HepG2 (cell line): Measurements from ENCODE around the gene COL18A1. TPM values are rescaled to one million over a fixed set of nuclear protein-coding genes. Genes with fewer than 3 reads are reported as not detected.

ENCODE experiments used
- AGO2 ChIP-seq: fragments of 200-400 bp; formaldehyde crosslinking; optimal IDR thresholded peaks from 2 replicates; pipeline ENCODE3; 2017; ENCODE audit warnings: mild to moderate bottlenecking, low read depth, low read length, moderate library complexity
- CTCF ChIP-seq: sonication (generic); formaldehyde crosslinking; IDR thresholded peaks from 2 replicates; pipeline ENCODE4 v1.5.0; 2020; ENCODE audit warnings: mild to moderate bottlenecking, missing genetic modification reagents, moderate library complexity
- ELF3 ChIP-seq: IDR thresholded peaks from 2 replicates; pipeline ENCODE4 v1.6.1; 2016; ENCODE audit warnings: missing genetic modification reagents, missing compliant biosample characterization
- HMGXB3 ChIP-seq: sonication (generic); formaldehyde crosslinking; IDR thresholded peaks from 2 replicates; pipeline ENCODE4 v1.4.0; 2020; ENCODE audit warnings: missing genetic modification reagents, borderline replicate concordance
- IRF2 ChIP-seq: IDR thresholded peaks from 2 replicates; pipeline ENCODE4 v1.6.1; 2018; ENCODE audit warnings: missing genetic modification reagents, missing compliant biosample characterization
- KAT8 ChIP-seq: IDR thresholded peaks from 2 replicates; pipeline ENCODE4 v1.6.1; 2016; ENCODE audit warnings: missing genetic modification reagents, missing compliant biosample characterization
- PHB2 ChIP-seq: fragments of 450-650 bp; IDR thresholded peaks from 2 replicates; pipeline ENCODE4 v1.6.1; 2018; ENCODE audit not compliant: partially characterized antibody
- PRDM10 ChIP-seq: sonication (generic); formaldehyde crosslinking; IDR thresholded peaks from 2 replicates; pipeline ENCODE4 v1.4.0; 2020; ENCODE audit warnings: low read depth, missing genetic modification reagents
- RBAK ChIP-seq: sonication (generic); formaldehyde crosslinking; IDR thresholded peaks from 2 replicates; pipeline ENCODE4 v1.5.1; 2020; ENCODE audit warnings: mild to moderate bottlenecking, missing genetic modification reagents
- SIX1 ChIP-seq: sonication (generic); formaldehyde crosslinking; IDR thresholded peaks from 2 replicates; pipeline ENCODE4 v1.4.0; 2020; ENCODE audit warnings: missing genetic modification reagents, borderline replicate concordance
- SRF ChIP-seq: IDR thresholded peaks from 2 replicates; pipeline ENCODE4 v1.6.1; 2011; ENCODE audit warnings: mild to moderate bottlenecking, low read depth, low read length, moderate library complexity
- SYNCRIP ChIP-seq: fragments of 200-400 bp; formaldehyde crosslinking; IDR thresholded peaks from 2 replicates; pipeline ENCODE4 v1.6.1; 2018; ENCODE audit warnings: mild to moderate bottlenecking, low read depth, low read length; ENCODE audit not compliant: insufficient read depth
- TAF1 ChIP-seq: sonication (generic); formaldehyde crosslinking; IDR thresholded peaks from 2 replicates; pipeline ENCODE4 v1.4.0; 2020; ENCODE audit warnings: missing genetic modification reagents
- THAP8 ChIP-seq: sonication (generic); formaldehyde crosslinking; IDR thresholded peaks from 2 replicates; pipeline ENCODE4 v1.5.1; 2020; ENCODE audit warnings: missing genetic modification reagents, mild to moderate bottlenecking, borderline replicate concordance
- TSC22D2 ChIP-seq: sonication (generic); formaldehyde crosslinking; IDR thresholded peaks from 2 replicates; pipeline ENCODE4 v1.5.1; 2020; ENCODE audit warnings: missing genetic modification reagents, mild to moderate bottlenecking, borderline replicate concordance
- ZFAT ChIP-seq: sonication (generic); formaldehyde crosslinking; conservative IDR thresholded peaks from 2 replicates; pipeline ENCODE4 v1.8.1; 2023; ENCODE audit warnings: missing genetic modification reagents, inconsistent platforms
- ZNF224 ChIP-seq: sonication (generic); formaldehyde crosslinking; IDR thresholded peaks from 2 replicates; pipeline ENCODE4 v1.5.0; 2020; ENCODE audit warnings: mild to moderate bottlenecking, missing genetic modification reagents
- ZNF44 ChIP-seq: sonication (generic); formaldehyde crosslinking; IDR thresholded peaks from 2 replicates; pipeline ENCODE4 v1.5.1; 2020; ENCODE audit warnings: mild to moderate bottlenecking, missing genetic modification reagents
- ZNF558 ChIP-seq: sonication (generic); formaldehyde crosslinking; IDR thresholded peaks from 2 replicates; pipeline ENCODE4 v1.9.0; 2022; ENCODE audit warnings: mild to moderate bottlenecking, missing genetic modification reagents, borderline replicate concordance
- polyA plus RNA-seq, 8 experiments: library from polyadenylated mRNA; depleted of rRNA in 3 of 8; stranded (reverse) in 7 of 8; unstranded in 1 of 8; fragments of >200 nt; fragmentation: Illumina TruSeq in 4 of 8; extraction: Trizol in 4 of 8; gene quantifications; 2 replicates each; pipeline versions ENCODE4 v1.2.1 to v1.2.3, GENCODE V29; 2011 to 2016; ENCODE audit warnings: low read depth in 4 of 8, missing spikeins in 1 of 8, mixed read lengths in 1 of 8; ENCODE audit not compliant: insufficient read depth in 1 of 8
- total RNA-seq, 5 experiments: library from RNA; depleted of rRNA; stranded (reverse); fragments of >200 nt; fragmentation: Illumina TruSeq; extraction: Trizol; gene quantifications; 2 replicates each; pipeline ENCODE4 v1.2.3, GENCODE V29; 2016; ENCODE audit warnings: low read depth in 1 of 5

The COL18A1 gene
- total and polyA plus RNA-seq, 2 of the 13 experiments (the other 11 are each of a cell fraction or from before 2014, with no cell fraction given): 79.0 to 102 TPM

- TF ChIP-seq PRDM10 (CRISPR knock-in tag) (no peak), RBAK (CRISPR knock-in tag) (no peak), PHB2 (no peak), TAF1 (CRISPR knock-in tag) (no peak), ELF3 (peak; percentile 19; the same call in 1 of the 2 replicates), SRF (no peak), TSC22D2 (CRISPR knock-in tag) (no peak), ZNF44 (CRISPR knock-in tag) (no peak), CTCF (CRISPR knock-in tag) (no peak), AGO2 (no peak), KAT8 (CRISPR knock-in tag) (peak; percentile 43; the same call in 1 of the 2 replicates), ZNF224 (CRISPR knock-in tag) (peak; percentile 17; the same call in 1 of the 2 replicates), SYNCRIP (no peak), ZNF558 (no peak), IRF2 (CRISPR knock-in tag) (0 out of 2 replicates have a peak, but pooled peaks have one; percentile 19), ZFAT (CRISPR knock-in tag) (no peak), SIX1 (0 out of 2 replicates have a peak, but pooled peaks have one; percentile 26), THAP8 (CRISPR knock-in tag) (no peak), HMGXB3 (CRISPR knock-in tag) (0 out of 2 replicates have a peak, but pooled peaks have one; percentile 34)
These were observed 48.1 kb upstream of the COL18A1 start (continued) for GRCh38 chr21:45356653-45357435.
